ENCODE data around the gene MAMLD1.

The MAMLD1 gene

DNA sequence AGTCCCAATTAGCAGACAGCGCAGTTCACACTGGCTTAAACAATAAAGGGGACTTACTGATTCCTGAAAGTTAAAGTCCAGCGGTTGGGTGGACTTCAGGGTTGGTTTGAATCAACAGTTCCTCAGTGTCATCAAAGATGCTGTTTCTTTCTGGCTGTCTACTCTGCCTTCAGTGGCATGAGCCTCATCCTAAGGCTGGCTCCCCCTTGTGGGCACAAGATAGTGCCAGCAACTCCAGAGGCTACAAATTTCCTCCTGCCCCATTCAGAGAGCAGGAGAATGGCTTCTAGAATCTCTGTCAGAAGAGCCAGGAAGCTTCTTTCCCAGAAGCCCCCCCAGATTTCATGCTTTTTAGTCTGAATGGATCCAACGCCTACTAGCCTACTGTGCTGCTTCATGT lies 122.9 kb downstream of the MAMLD1 start:
- Mint-ChIP-seq H3K9me3 (no peaks in the 10 kb centered on the region), H3K36me3 (ENCODE audit: insufficient read depth) (no peaks in the 10 kb centered on the region), H3K4me3 (no peak overlapping the region), H3K27me3 (no peaks in the 10 kb centered on the region), H3K4me1 (ENCODE audit: low read depth in 2 of 2) (peaks cover 0 to 2% of the 10 kb centered on the region in 2 donors), H3K27ac (no peak overlapping the region)
- DNase-seq, result peak; percentile 7 to 33 (median 20)
- ATAC-seq (replicated peaks), result peak; percentile 54

DNA sequence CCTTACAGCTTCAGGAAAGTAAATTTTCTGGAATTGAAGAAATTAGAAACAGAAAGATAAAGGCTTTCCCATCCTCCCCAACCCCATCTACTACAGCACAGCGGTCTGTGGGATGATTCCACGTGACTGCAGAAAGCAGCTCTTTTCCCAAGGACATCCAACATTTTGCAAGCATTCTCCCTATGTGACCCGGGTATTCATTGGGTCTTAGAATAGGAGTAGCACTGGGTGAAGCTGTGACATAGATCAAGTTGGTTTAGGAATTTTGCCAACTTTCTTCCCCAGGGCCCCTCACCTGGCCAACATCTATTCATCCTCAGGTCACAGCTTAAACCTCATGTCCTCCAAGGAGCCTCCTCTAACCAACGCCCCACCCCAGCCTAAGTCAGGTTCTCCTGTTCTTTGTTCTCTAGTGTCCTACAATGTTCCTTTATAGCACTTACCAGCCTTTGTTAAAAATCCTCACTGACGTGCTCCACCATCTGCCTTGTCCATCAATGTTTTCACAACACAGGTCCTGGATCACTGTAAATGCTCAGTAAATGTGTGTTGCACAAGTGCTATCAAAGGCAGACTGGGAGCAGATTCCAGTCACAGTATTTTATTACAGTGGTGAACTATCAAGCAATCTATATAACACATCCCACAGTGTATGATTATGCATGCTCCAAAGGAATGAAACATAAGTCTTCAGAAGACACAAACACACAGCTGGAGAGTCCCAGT lies 124.4 kb downstream of the MAMLD1 start:
- no peak overlapping the region for H3K27ac Mint-ChIP-seq
- no peak for ATAC-seq (replicated peaks)

DNA sequence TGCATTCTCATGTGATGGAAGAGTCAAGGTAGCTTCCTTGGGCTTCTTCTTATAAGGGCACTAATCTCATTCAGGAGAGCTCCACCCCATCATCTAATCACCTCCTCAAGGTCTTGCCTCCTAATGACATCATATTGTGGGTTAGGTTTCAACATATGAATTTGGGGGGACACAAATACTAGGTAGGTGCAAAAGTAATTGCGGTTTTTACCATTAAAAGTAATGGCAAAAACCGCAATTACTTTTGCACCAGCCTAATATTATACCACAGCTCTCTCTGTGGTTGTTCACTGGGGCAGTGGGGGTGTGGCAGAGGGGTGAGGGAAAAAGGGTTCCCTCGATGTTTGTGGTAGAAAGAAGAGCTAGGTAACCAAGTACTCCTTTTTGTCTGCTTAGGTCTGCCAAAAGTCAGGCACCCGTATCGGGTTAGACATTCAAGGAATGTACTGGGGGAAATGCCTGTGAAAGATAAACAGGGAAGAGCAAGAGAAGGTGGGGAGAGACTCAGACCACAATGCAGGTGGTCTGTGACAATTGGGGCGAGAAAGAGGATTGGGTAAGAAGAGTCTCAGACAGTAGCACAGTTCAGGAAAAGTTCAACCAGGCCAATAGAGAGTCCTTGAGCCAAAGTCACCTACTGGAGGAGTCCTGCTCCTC lies 126.4 kb downstream of the MAMLD1 start:
- no peak overlapping the region for H3K4me3 Mint-ChIP-seq
- H3K36me3 Mint-ChIP-seq (ENCODE audit: insufficient read depth), result no peaks in the 10 kb centered on the region
- peaks cover 0 to 2% of the 10 kb centered on the region in 2 donors for H3K4me1 Mint-ChIP-seq (ENCODE audit: low read depth in 2 of 2)
- H3K27me3 Mint-ChIP-seq, result no peaks in the 10 kb centered on the region
- H3K9me3 Mint-ChIP-seq, result no peaks in the 10 kb centered on the region
- DNase-seq (no peak), ATAC-seq (replicated peaks) (no peak)
- no peak overlapping the region for H3K27ac Mint-ChIP-seq

More for the DNA sequence above, 124.4 kb downstream of the MAMLD1 start:
- no peaks in the 10 kb centered on the region for H3K27me3 Mint-ChIP-seq
- H3K4me1 Mint-ChIP-seq (ENCODE audit: low read depth in 2 of 2), result peaks cover 0 to 2% of the 10 kb centered on the region in 2 donors
- no peak for DNase-seq
- H3K9me3 Mint-ChIP-seq, result no peaks in the 10 kb centered on the region
- H3K36me3 Mint-ChIP-seq (ENCODE audit: insufficient read depth), result no peaks in the 10 kb centered on the region
- H3K4me3 Mint-ChIP-seq, result no peak overlapping the region

DNA sequence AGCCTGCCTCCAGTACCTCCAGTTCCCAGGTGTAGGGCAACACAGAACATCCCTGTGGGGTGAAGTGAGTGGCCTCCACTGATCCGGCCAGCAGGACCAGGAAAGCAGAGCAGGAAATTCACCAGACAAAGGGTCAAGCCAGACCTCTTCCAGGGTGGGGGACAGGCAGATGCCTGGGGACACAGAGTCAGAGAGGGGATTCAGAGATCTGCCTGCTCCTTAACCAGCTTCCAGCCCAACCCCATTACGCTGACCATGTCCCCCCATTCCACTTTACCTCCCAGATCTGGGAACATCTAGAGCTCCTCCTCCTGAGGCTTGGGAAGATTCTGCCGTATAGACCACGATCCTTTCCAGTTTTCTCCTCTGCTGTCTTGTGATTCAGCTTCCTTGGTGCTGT lies 132.4 kb downstream of the MAMLD1 start:
- no peak overlapping the region for H3K4me3 Mint-ChIP-seq
- no peaks in the 10 kb centered on the region for H3K4me1 Mint-ChIP-seq (ENCODE audit: low read depth in 2 of 2)
- ATAC-seq (replicated peaks) (no peak), DNase-seq (no peak)
- no peaks in the 10 kb centered on the region for H3K27me3 Mint-ChIP-seq
- no peaks in the 10 kb centered on the region for H3K9me3 Mint-ChIP-seq
- H3K27ac Mint-ChIP-seq, result no peak overlapping the region
- H3K36me3 Mint-ChIP-seq (ENCODE audit: insufficient read depth), result no peaks in the 10 kb centered on the region

DNA sequence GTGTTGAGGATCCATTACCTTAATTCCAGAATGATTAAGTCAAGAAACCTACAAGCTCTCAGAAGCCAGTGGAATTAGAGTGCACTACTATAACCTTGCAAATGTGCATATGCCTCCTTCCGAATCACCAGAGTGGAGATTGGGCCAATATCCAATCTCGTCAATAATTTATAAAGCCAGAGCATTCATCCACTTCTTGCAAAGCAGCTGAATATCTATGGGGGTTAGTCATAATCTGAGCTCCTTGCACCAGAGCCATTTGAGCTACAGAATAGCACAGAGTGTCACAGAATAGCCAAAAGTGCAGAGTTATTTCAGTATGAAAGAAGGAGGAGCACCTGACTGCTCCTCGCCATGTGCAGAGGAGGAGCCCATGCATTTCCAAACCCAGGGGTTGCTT lies 136.1 kb downstream of the MAMLD1 start:
- ATAC-seq (replicated peaks) (no peak), DNase-seq (no peak)
- Mint-ChIP-seq H3K36me3 (ENCODE audit: insufficient read depth) (no peaks in the 10 kb centered on the region), H3K4me3 (no peak overlapping the region), H3K4me1 (ENCODE audit: low read depth in 2 of 2) (no peaks in the 10 kb centered on the region), H3K27ac (no peak overlapping the region), H3K9me3 (no peaks in the 10 kb centered on the region), H3K27me3 (no peaks in the 10 kb centered on the region)

DNA sequence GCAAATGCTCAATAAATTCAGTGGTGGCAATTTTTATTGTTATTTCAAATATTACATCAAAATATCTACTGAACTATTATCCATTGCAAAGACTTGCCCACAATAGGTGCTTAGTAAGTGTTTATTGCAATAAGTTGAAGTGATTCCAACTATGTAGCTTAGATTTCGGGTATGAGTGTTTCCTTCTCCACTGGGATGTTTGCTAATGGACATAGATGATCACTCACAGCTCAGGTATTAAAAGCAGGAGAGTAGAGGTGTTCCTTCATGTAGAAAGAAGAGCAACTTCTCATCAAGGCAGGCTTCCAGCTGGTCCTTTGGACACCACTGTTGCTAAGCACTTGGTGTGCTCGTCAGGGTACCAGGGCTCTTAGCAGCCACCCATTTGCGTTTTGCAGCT lies 139.0 kb downstream of the MAMLD1 start:
- ATAC-seq (replicated peaks), result no peak
- Mint-ChIP-seq H3K27ac (no peak overlapping the region), H3K27me3 (no peaks in the 10 kb centered on the region), H3K36me3 (ENCODE audit: insufficient read depth) (no peaks in the 10 kb centered on the region), H3K4me1 (ENCODE audit: low read depth in 2 of 2) (no peaks in the 10 kb centered on the region), H3K4me3 (no peak overlapping the region), H3K9me3 (no peaks in the 10 kb centered on the region)
- DNase-seq, result no peak

DNA sequence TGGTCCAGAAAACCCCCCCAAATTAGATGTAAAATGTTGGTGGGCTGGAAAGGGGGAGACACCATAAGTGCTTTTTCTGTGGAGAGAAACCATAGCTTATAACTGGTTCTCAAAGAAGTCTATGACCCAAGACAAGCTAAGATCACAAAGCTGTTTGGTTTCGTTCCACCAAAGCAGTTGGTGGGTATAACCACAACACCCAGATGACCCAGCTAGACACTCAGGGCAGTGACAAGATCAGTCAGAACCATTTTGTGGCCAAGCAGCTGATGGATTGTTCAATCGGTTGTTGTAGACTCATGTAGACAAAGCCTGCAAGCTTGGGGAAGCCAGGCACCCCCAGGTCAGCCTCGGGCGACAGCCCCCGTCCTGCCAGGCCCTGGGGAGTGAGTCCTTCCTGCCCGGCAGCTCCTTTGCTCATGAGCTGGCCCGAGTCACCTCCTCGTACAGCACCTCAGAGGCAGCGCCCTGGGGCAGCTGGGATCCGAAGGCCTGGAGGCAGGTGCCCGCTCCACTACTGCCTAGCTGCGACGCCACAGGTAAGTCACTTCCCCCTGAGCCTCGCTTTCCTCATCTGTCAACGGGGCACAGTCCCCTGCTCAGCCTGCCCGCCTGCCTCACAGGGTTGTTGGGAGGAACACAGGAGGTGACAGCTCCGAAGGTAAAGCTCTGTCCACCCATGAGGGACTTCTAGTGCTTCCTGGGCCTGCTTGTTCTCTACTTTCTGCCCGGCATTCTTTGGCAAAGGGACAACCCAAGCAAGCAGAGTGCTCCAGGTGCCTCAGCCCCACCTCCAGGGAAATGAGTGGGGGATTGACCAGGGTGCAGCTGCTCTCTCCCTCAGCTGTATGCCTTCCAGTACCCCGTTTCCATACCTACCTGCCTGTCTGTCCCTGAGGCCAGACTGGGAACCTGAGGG lies 140.1 kb downstream of the MAMLD1 start:
- Mint-ChIP-seq H3K4me3 (no peak overlapping the region), H3K27me3 (no peaks in the 10 kb centered on the region), H3K9me3 (no peaks in the 10 kb centered on the region), H3K36me3 (ENCODE audit: insufficient read depth) (no peaks in the 10 kb centered on the region), H3K4me1 (ENCODE audit: low read depth in 2 of 2) (no peaks in the 10 kb centered on the region), H3K27ac (no peak overlapping the region)
- DNase-seq, result no peak
- ATAC-seq (replicated peaks), result no peak

DNA sequence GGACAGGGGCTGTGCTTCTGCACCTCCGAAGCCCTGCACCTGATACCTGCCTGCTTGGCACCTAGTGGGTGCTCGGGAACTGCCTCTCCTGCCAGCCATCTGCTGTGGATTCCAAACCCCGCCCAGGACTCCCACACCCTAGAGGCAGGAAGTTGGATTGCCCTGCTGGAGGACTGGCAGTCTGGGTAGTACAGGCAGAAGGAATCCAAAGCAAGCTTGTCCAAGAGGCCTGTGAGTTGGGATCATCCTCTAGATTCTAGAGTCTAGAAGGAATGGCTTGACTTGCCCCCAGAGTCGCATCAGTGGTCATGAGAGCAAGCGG lies 140.7 kb downstream of the MAMLD1 start:
- no peaks in the 10 kb centered on the region for H3K4me1 Mint-ChIP-seq (ENCODE audit: low read depth in 2 of 2)
- H3K4me3 Mint-ChIP-seq, result no peak overlapping the region
- H3K27ac Mint-ChIP-seq, result no peak overlapping the region
- H3K9me3 Mint-ChIP-seq, result no peaks in the 10 kb centered on the region
- ATAC-seq (replicated peaks) (no peak), DNase-seq (no peak)
- no peaks in the 10 kb centered on the region for H3K27me3 Mint-ChIP-seq
- no peaks in the 10 kb centered on the region for H3K36me3 Mint-ChIP-seq (ENCODE audit: insufficient read depth)

DNA sequence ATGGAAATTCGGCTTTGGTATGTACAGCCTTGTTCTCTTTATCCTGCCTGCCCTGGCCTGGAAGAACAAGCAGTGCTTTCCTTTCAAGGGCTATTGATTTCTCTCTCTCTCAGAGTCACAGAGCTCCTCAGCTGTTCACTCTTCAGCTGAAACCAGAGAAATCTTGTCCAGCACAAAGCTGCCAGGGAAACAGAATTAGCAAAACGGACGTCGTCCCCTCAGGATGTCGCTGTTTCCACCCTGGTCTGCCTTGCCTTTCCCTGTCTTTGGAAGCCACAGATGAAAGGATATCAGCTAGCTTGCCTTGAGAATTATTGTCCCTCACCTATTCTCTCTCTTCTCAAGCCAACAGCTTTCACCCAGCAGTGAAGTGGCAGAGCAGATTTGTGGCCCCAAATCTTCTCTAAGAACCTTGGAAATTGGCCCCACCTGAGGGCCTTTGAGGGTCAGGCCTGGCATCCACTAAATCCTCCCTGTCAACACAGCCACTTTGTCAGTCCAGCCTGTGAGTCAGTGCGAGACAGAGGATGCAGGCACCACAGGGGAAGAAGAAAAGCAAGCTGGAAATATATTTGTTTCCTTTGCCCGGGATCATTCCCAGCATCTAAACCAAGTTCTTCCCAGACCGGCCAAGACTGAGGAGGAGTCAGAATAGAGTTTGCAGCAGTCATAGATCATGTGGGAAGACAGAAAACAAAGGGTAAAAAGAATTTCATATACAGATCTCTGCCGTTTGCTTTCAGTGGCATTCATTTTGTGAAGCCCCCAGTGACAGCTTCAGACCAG lies 141.5 kb downstream of the MAMLD1 start:
- Mint-ChIP-seq H3K27ac (no peak overlapping the region), H3K4me3 (no peak overlapping the region), H3K9me3 (no peaks in the 10 kb centered on the region), H3K4me1 (ENCODE audit: low read depth in 2 of 2) (no peaks in the 10 kb centered on the region), H3K27me3 (no peaks in the 10 kb centered on the region), H3K36me3 (ENCODE audit: insufficient read depth) (no peaks in the 10 kb centered on the region)
- ATAC-seq (replicated peaks) (no peak), DNase-seq (no peak)

DNA sequence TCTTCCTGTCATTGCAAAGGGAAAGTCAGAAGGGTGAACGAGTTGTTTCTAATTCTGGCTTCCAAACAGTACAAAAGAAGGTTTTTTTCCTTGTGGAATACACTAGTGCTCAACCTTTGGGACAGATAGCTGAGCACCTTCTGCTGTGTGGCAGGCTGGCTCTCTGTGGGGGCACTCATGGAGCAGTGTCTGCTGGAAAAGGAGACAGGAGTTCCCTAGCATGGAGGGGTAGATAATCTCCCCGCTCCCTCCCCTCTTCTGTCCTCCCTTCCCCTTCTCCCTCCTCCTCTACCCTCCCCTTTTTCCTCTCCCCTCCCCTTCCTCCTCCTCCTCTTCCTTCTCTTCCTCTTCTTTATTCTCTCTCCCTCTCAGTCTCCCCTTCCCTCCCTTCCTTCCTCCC lies 142.9 kb downstream of the MAMLD1 start:
- no peaks in the 10 kb centered on the region for H3K27me3 Mint-ChIP-seq
- no peak overlapping the region for H3K4me3 Mint-ChIP-seq
- no peaks in the 10 kb centered on the region for H3K36me3 Mint-ChIP-seq (ENCODE audit: insufficient read depth)
- ATAC-seq (replicated peaks) (no peak), DNase-seq (no peak)
- H3K9me3 Mint-ChIP-seq, result no peaks in the 10 kb centered on the region
- H3K27ac Mint-ChIP-seq, result no peak overlapping the region
- no peaks in the 10 kb centered on the region for H3K4me1 Mint-ChIP-seq (ENCODE audit: low read depth in 2 of 2)

DNA sequence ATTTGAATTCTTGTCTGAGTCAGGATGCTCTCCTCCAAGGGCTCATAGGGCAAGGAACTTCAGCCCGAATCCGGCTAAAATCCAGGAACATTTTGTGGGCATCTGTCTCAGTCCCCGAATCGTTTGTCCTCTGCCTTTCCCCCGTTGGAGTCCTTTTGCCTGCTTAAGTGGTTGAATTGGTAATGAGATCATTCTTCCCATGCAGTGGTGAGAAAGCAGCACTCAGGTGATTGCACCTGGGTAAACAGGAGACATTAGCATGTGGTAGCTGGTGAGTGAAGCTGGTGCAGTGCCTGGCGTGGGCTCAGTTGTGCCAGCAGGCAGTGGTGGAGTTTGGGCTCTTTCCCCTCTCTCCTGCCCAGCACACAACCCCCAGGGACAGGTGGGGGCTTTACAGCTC lies 143.4 kb downstream of the MAMLD1 start:
- H3K9me3 Mint-ChIP-seq, result no peaks in the 10 kb centered on the region
- no peak for ATAC-seq (replicated peaks)
- no peak overlapping the region for H3K27ac Mint-ChIP-seq
- H3K36me3 Mint-ChIP-seq (ENCODE audit: insufficient read depth), result no peaks in the 10 kb centered on the region
- H3K27me3 Mint-ChIP-seq, result no peaks in the 10 kb centered on the region
- H3K4me1 Mint-ChIP-seq (ENCODE audit: low read depth in 2 of 2), result no peaks in the 10 kb centered on the region
- H3K4me3 Mint-ChIP-seq, result no peak overlapping the region
- no peak for DNase-seq

DNA sequence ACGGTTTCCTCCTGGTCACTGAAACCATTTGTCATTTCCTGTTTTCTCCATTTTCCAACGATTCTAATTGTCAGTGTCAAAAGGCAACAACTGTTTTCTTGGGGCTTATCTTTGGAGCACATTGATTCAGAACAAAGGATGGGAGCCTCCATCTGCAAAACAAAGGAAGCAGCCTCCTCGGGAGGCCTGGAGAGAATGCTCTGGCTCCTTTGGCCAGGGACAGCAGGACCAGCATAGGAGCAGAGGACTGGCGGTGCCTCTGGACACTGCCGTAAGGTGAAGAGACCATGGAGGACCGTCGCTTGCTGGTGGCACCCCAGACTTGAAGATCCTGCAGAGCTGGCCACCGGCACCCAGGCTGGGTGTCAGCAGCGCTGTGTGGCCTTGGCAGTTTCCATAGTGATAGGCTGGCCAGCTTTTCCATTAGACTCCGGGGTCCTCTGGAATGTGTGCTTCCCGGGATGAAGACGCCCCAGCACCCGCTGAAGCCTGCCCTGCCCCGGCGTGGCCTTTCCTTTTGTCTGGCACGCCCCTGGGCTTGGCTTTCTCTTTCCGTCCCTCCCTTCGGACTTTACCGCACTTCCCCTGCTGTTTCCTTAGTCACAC lies 144.2 kb downstream of the MAMLD1 start:
- Mint-ChIP-seq H3K4me1 (ENCODE audit: low read depth in 2 of 2) (no peaks in the 10 kb centered on the region), H3K4me3 (no peak overlapping the region), H3K27ac (no peak overlapping the region), H3K27me3 (no peaks in the 10 kb centered on the region), H3K36me3 (ENCODE audit: insufficient read depth) (no peaks in the 10 kb centered on the region), H3K9me3 (no peaks in the 10 kb centered on the region)
- no peak for DNase-seq
- ATAC-seq (replicated peaks), result no peak

DNA sequence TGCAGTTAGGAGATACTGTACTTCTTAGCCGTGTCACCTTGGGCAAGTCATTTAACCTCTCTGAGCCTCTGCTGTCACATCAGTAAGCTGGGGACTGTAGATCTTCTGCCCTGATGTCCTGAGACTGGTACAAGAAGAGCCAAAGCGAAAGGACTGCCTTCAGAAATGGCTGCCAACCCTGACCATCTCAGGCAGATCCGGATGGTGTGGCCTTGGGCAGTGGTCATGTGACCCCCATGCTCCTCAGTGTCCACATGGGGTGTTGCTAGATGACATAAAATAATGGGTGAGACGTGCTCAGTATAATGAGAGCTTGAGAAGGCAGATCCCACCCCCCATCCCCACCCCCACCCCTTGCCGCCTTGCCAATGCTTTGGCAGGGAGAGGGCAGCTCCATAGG lies 144.9 kb downstream of the MAMLD1 start:
- Mint-ChIP-seq H3K36me3 (ENCODE audit: insufficient read depth) (no peaks in the 10 kb centered on the region), H3K27ac (no peak overlapping the region), H3K27me3 (no peaks in the 10 kb centered on the region), H3K4me1 (ENCODE audit: low read depth in 2 of 2) (no peaks in the 10 kb centered on the region), H3K9me3 (no peaks in the 10 kb centered on the region), H3K4me3 (no peak overlapping the region)
- no peak for DNase-seq
- no peak for ATAC-seq (replicated peaks)
